ENCODE measurements around the gene TECPR2. TPM values are rescaled to one million over a fixed set of nuclear protein-coding genes. Genes with fewer than 3 reads are reported as not detected.
"Not testable (repeated sequence)": the region's sequence is repeated elsewhere in the genome, so short reads cannot be mapped to it uniquely, and the experiment has no call there.

Gene TECPR2
- total RNA-seq, 1 experiment from 2014 or later, result 21.3 TPM

DNA sequence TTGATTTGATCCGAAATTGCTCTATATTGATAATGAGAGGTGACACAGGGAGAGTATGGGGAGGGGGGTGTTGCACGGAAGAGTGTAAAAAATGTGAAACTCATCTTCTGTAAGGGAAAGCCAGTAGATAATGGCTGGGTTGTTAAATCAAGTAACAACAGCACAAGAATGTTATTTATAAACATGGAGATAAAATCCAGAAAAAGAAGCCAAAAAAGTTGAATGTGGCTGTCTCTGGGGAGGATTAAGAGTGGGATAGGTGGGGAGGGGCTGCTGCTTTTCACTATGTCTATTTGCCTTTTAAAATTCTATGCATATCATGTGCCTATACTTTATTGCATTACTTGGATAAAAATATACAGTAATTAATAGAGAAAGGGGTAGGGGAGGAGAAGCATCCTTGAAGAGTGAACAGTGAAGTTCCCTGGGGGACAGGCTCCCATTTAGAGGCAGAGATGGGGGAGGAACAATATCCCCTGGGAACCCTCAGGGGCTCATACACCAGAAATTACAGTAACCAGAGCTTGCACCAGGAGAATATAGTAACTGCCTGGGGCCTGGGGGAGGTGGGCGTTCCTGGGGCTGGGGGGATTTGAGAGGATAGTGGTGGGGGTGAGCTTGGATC, 186.0 kb downstream of the TECPR2 start (continued):
- TF ChIP-seq, protein P1, sequence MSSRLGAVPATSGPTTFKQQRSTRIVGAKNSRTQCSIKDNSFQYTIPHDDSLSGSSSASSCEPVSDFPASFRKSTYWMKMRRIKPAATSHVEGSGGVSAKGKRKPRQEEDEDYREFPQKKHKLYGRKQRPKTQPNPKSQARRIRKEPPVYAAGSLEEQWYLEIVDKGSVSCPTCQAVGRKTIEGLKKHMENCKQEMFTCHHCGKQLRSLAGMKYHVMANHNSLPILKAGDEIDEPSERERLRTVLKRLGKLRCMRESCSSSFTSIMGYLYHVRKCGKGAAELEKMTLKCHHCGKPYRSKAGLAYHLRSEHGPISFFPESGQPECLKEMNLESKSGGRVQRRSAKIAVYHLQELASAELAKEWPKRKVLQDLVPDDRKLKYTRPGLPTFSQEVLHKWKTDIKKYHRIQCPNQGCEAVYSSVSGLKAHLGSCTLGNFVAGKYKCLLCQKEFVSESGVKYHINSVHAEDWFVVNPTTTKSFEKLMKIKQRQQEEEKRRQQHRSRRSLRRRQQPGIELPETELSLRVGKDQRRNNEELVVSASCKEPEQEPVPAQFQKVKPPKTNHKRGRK (CRISPR knock-in tag; IDR thresholded peaks at IDR 0.05; ENCODE audit: borderline replicate concordance), result no peak
- TF ChIP-seq, protein P2, sequence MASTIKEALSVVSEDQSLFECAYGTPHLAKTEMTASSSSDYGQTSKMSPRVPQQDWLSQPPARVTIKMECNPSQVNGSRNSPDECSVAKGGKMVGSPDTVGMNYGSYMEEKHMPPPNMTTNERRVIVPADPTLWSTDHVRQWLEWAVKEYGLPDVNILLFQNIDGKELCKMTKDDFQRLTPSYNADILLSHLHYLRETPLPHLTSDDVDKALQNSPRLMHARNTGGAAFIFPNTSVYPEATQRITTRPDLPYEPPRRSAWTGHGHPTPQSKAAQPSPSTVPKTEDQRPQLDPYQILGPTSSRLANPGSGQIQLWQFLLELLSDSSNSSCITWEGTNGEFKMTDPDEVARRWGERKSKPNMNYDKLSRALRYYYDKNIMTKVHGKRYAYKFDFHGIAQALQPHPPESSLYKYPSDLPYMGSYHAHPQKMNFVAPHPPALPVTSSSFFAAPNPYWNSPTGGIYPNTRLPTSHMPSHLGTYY (CRISPR knock-in tag; IDR thresholded peaks at IDR 0.05), result no peak
- TF ChIP-seq, protein P3, sequence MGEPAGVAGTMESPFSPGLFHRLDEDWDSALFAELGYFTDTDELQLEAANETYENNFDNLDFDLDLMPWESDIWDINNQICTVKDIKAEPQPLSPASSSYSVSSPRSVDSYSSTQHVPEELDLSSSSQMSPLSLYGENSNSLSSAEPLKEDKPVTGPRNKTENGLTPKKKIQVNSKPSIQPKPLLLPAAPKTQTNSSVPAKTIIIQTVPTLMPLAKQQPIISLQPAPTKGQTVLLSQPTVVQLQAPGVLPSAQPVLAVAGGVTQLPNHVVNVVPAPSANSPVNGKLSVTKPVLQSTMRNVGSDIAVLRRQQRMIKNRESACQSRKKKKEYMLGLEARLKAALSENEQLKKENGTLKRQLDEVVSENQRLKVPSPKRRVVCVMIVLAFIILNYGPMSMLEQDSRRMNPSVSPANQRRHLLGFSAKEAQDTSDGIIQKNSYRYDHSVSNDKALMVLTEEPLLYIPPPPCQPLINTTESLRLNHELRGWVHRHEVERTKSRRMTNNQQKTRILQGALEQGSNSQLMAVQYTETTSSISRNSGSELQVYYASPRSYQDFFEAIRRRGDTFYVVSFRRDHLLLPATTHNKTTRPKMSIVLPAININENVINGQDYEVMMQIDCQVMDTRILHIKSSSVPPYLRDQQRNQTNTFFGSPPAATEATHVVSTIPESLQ (CRISPR knock-in tag; IDR thresholded peaks at IDR 0.05), result no peak
- no peak for TF ChIP-seq ZNF671 (CRISPR knock-in tag; IDR thresholded peaks at IDR 0.05)
- TF ChIP-seq, protein P4, sequence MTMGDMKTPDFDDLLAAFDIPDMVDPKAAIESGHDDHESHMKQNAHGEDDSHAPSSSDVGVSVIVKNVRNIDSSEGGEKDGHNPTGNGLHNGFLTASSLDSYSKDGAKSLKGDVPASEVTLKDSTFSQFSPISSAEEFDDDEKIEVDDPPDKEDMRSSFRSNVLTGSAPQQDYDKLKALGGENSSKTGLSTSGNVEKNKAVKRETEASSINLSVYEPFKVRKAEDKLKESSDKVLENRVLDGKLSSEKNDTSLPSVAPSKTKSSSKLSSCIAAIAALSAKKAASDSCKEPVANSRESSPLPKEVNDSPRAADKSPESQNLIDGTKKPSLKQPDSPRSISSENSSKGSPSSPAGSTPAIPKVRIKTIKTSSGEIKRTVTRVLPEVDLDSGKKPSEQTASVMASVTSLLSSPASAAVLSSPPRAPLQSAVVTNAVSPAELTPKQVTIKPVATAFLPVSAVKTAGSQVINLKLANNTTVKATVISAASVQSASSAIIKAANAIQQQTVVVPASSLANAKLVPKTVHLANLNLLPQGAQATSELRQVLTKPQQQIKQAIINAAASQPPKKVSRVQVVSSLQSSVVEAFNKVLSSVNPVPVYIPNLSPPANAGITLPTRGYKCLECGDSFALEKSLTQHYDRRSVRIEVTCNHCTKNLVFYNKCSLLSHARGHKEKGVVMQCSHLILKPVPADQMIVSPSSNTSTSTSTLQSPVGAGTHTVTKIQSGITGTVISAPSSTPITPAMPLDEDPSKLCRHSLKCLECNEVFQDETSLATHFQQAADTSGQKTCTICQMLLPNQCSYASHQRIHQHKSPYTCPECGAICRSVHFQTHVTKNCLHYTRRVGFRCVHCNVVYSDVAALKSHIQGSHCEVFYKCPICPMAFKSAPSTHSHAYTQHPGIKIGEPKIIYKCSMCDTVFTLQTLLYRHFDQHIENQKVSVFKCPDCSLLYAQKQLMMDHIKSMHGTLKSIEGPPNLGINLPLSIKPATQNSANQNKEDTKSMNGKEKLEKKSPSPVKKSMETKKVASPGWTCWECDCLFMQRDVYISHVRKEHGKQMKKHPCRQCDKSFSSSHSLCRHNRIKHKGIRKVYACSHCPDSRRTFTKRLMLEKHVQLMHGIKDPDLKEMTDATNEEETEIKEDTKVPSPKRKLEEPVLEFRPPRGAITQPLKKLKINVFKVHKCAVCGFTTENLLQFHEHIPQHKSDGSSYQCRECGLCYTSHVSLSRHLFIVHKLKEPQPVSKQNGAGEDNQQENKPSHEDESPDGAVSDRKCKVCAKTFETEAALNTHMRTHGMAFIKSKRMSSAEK (CRISPR knock-in tag; IDR thresholded peaks at IDR 0.05; ENCODE audit: borderline replicate concordance), result no peak
- no peak for TF ChIP-seq PRRX2 (CRISPR knock-in tag; IDR thresholded peaks at IDR 0.05)
- TF ChIP-seq, protein P5, sequence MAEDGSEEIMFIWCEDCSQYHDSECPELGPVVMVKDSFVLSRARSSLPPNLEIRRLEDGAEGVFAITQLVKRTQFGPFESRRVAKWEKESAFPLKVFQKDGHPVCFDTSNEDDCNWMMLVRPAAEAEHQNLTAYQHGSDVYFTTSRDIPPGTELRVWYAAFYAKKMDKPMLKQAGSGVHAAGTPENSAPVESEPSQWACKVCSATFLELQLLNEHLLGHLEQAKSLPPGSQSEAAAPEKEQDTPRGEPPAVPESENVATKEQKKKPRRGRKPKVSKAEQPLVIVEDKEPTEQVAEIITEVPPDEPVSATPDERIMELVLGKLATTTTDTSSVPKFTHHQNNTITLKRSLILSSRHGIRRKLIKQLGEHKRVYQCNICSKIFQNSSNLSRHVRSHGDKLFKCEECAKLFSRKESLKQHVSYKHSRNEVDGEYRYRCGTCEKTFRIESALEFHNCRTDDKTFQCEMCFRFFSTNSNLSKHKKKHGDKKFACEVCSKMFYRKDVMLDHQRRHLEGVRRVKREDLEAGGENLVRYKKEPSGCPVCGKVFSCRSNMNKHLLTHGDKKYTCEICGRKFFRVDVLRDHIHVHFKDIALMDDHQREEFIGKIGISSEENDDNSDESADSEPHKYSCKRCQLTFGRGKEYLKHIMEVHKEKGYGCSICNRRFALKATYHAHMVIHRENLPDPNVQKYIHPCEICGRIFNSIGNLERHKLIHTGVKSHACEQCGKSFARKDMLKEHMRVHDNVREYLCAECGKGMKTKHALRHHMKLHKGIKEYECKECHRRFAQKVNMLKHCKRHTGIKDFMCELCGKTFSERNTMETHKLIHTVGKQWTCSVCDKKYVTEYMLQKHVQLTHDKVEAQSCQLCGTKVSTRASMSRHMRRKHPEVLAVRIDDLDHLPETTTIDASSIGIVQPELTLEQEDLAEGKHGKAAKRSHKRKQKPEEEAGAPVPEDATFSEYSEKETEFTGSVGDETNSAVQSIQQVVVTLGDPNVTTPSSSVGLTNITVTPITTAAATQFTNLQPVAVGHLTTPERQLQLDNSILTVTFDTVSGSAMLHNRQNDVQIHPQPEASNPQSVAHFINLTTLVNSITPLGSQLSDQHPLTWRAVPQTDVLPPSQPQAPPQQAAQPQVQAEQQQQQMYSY (CRISPR knock-in tag; IDR thresholded peaks at IDR 0.05), result no peak
- TF ChIP-seq, protein P6, sequence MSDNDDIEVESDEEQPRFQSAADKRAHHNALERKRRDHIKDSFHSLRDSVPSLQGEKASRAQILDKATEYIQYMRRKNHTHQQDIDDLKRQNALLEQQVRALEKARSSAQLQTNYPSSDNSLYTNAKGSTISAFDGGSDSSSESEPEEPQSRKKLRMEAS (CRISPR knock-in tag; IDR thresholded peaks at IDR 0.05), result no peak
- TF ChIP-seq OVOL2 (CRISPR knock-in tag; IDR thresholded peaks at IDR 0.05; ENCODE audit: borderline replicate concordance), result no peak
- TF ChIP-seq, protein P7, sequence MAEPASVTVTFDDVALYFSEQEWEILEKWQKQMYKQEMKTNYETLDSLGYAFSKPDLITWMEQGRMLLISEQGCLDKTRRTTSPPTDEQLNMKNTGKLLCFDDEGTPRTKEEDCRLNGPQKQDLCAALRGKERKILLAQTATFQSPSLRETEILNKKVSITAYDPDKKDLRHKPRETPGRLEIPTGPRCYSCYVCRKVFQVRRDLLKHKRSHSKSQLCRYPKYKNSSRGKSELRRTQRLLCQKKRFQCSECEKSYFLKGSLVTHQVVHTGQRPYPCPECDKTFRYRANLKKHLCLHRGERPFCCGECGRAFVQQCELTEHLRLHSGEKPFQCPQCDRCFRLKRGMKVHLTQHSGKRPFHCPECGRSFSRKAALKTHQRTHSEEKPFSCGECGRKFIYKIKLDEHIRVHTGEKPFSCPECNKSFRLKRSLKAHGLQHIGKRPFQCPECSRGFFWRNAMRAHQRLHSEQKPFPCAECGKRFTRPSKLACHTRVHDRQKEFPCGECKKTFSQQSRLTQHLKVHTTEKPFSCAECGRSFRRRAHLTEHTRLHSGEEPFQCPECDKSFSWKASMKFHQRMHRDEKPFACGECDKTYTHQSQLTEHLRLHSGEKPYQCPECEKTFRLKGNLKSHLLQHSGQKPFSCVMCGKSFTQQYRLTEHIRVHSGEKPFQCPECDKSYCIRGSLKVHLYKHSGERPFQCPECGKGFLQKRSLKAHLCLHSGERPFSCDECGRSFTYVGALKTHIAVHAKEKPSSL (CRISPR knock-in tag; conservative IDR thresholded peaks at IDR 0.05), result no peak
- TF ChIP-seq, protein P8, sequence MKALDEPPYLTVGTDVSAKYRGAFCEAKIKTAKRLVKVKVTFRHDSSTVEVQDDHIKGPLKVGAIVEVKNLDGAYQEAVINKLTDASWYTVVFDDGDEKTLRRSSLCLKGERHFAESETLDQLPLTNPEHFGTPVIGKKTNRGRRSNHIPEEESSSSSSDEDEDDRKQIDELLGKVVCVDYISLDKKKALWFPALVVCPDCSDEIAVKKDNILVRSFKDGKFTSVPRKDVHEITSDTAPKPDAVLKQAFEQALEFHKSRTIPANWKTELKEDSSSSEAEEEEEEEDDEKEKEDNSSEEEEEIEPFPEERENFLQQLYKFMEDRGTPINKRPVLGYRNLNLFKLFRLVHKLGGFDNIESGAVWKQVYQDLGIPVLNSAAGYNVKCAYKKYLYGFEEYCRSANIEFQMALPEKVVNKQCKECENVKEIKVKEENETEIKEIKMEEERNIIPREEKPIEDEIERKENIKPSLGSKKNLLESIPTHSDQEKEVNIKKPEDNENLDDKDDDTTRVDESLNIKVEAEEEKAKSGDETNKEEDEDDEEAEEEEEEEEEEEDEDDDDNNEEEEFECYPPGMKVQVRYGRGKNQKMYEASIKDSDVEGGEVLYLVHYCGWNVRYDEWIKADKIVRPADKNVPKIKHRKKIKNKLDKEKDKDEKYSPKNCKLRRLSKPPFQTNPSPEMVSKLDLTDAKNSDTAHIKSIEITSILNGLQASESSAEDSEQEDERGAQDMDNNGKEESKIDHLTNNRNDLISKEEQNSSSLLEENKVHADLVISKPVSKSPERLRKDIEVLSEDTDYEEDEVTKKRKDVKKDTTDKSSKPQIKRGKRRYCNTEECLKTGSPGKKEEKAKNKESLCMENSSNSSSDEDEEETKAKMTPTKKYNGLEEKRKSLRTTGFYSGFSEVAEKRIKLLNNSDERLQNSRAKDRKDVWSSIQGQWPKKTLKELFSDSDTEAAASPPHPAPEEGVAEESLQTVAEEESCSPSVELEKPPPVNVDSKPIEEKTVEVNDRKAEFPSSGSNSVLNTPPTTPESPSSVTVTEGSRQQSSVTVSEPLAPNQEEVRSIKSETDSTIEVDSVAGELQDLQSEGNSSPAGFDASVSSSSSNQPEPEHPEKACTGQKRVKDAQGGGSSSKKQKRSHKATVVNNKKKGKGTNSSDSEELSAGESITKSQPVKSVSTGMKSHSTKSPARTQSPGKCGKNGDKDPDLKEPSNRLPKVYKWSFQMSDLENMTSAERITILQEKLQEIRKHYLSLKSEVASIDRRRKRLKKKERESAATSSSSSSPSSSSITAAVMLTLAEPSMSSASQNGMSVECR (CRISPR knock-in tag; IDR thresholded peaks at IDR 0.05; ENCODE audit: borderline replicate concordance), result no peak

DNA sequence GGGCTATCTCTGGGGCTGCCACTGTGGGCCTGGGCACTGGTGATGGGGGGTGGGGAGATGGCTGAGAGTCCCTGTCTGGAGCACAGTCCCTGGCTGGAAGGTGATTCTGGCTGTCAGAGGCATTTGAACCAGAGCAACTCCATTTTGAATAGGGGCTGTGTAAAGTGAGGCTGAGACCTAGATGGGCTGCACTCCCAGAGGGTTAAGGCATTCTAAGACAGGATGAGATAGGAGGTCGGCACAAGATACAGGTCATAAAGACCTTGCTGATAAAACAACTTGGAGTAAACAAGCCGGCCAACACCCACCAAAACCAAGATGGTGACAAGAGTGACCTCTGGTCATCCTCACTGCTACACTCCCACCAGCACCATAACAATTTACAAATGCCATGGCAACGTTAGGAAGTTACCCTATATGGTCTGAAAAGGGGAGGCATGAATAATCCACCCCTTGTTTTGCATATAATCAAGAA, 188.2 kb downstream of the TECPR2 start:
- H3K36me3 Mint-ChIP-seq; H3K27ac Mint-ChIP-seq; H3K4me3 Mint-ChIP-seq; DNase-seq (ENCODE audit: low spot score); H3K4me1 Mint-ChIP-seq; CTCF ChIA-PET; POLR2A ChIA-PET; H3K27me3 Mint-ChIP-seq (ENCODE audit: low read depth); ATAC-seq; H3K9me3 Mint-ChIP-seq: not testable (repeated sequence)
